HepG2 (cell line): ENCODE results near the gene TSHZ2. TPM values are rescaled to one million over a fixed set of nuclear protein-coding genes. Genes with fewer than 3 reads are reported as not detected.

Experiments used
- BCL6 ChIP-seq: IDR thresholded peaks from 2 replicates; pipeline ENCODE4 v1.6.1; 2016; ENCODE audit warnings: missing genetic modification reagents, missing compliant biosample characterization
- CAMTA2 ChIP-seq: sonication (generic); formaldehyde crosslinking; IDR thresholded peaks from 2 replicates; pipeline ENCODE4 v1.4.0; 2020; ENCODE audit warnings: mild to moderate bottlenecking, missing genetic modification reagents, borderline replicate concordance
- GABPB1 ChIP-seq: IDR thresholded peaks from 2 replicates; pipeline ENCODE4 v1.6.1; 2016; ENCODE audit warnings: mild to moderate bottlenecking, missing genetic modification reagents, moderate library complexity, missing compliant biosample characterization
- GATAD2A ChIP-seq: IDR thresholded peaks from 2 replicates; pipeline ENCODE4 v1.6.1; 2016
- KAT7 ChIP-seq: IDR thresholded peaks from 2 replicates; pipeline ENCODE4 v1.6.1; 2018; ENCODE audit warnings: borderline replicate concordance, missing compliant biosample characterization
- MIER3 ChIP-seq: IDR thresholded peaks from 2 replicates; pipeline ENCODE4 v1.6.1; 2016; ENCODE audit warnings: missing compliant biosample characterization, borderline replicate concordance
- NR2F1 ChIP-seq, 2 experiments: fragments of 450-650 bp in 1 of 2; formaldehyde crosslinking in 1 of 2; IDR thresholded peaks; 2 replicates each; pipeline versions ENCODE4 v1.5.0 to v1.6.1; 2016 to 2020; ENCODE audit warnings: mild to moderate bottlenecking in 1 of 2, missing compliant biosample characterization in 1 of 2, missing genetic modification reagents in 1 of 2, moderate library complexity in 1 of 2
- PITX1 ChIP-seq: sonication (generic); formaldehyde crosslinking; IDR thresholded peaks from 2 replicates; pipeline ENCODE4 v1.5.1; 2020; ENCODE audit warnings: mild to moderate bottlenecking, missing genetic modification reagents
- SMAD9 ChIP-seq: sonication (generic); formaldehyde crosslinking; IDR thresholded peaks from 2 replicates; pipeline ENCODE4 v1.5.1; 2020; ENCODE audit warnings: mild to moderate bottlenecking, missing genetic modification reagents
- ZBTB10 ChIP-seq: sonication (generic); formaldehyde crosslinking; IDR thresholded peaks from 2 replicates; pipeline ENCODE4 v1.4.0; 2020; ENCODE audit warnings: missing genetic modification reagents, borderline replicate concordance
- ZBTB49 ChIP-seq: sonication (generic); formaldehyde crosslinking; IDR thresholded peaks from 2 replicates; pipeline ENCODE4 v1.4.0; 2020; ENCODE audit warnings: missing genetic modification reagents, borderline replicate concordance
- ZNF333 ChIP-seq: sonication (generic); formaldehyde crosslinking; IDR thresholded peaks from 2 replicates; pipeline ENCODE4 v1.4.0; 2020; ENCODE audit warnings: mild to moderate bottlenecking, missing genetic modification reagents, borderline replicate concordance
- ZNF512 ChIP-seq: sonication (generic); formaldehyde crosslinking; IDR thresholded peaks from 2 replicates; pipeline ENCODE4 v1.4.0; 2020; ENCODE audit warnings: mild to moderate bottlenecking, missing genetic modification reagents
- ZNF557 ChIP-seq: sonication (generic); formaldehyde crosslinking; IDR thresholded peaks from 2 replicates; pipeline ENCODE4 v1.4.0; 2020; ENCODE audit warnings: missing genetic modification reagents
- ZNF562 ChIP-seq: sonication (generic); formaldehyde crosslinking; IDR thresholded peaks from 2 replicates; pipeline ENCODE4 v1.8.0; 2022; ENCODE audit warnings: missing genetic modification reagents, borderline replicate concordance
- ZNF674 ChIP-seq: sonication (generic); formaldehyde crosslinking; IDR thresholded peaks from 2 replicates; pipeline ENCODE4 v1.5.0; 2020; ENCODE audit warnings: low read depth, mild to moderate bottlenecking, missing genetic modification reagents
- ZNF687 ChIP-seq: sonication (generic); formaldehyde crosslinking; IDR thresholded peaks from 2 replicates; pipeline ENCODE4 v1.5.1; 2020; ENCODE audit warnings: mild to moderate bottlenecking, missing genetic modification reagents, moderate library complexity
- ZSCAN20 ChIP-seq: sonication (generic); formaldehyde crosslinking; IDR thresholded peaks from 2 replicates; pipeline ENCODE4 v1.4.0; 2020; ENCODE audit warnings: missing genetic modification reagents, mild to moderate bottlenecking, borderline replicate concordance
- polyA plus RNA-seq, 8 experiments: library from polyadenylated mRNA; depleted of rRNA in 3 of 8; stranded (reverse) in 7 of 8; unstranded in 1 of 8; fragments of >200 nt; fragmentation: Illumina TruSeq in 4 of 8; extraction: Trizol in 4 of 8; gene quantifications; 2 replicates each; pipeline versions ENCODE4 v1.2.1 to v1.2.3, GENCODE V29; 2011 to 2016; ENCODE audit warnings: low read depth in 4 of 8, missing spikeins in 1 of 8, mixed read lengths in 1 of 8; ENCODE audit not compliant: insufficient read depth in 1 of 8
- total RNA-seq, 5 experiments: library from RNA; depleted of rRNA; stranded (reverse); fragments of >200 nt; fragmentation: Illumina TruSeq; extraction: Trizol; gene quantifications; 2 replicates each; pipeline ENCODE4 v1.2.3, GENCODE V29; 2016; ENCODE audit warnings: low read depth in 1 of 5

Gene TSHZ2
- total and polyA plus RNA-seq, 2 of the 13 experiments (the other 11 are each of a cell fraction or from before 2014, with no cell fraction given), result 0.01 TPM; not detected in 1

GRCh38 chr20:53216856-53217576, 244.9 kb downstream of the TSHZ2 start (continued):
- TF ChIP-seq ZNF687 (CRISPR knock-in tag), result peak; percentile 61
- no peak for TF ChIP-seq KAT7
- peak; percentile 61; the same call in 1 of the 2 replicates for TF ChIP-seq PITX1
- no peak for TF ChIP-seq ZNF333 (CRISPR knock-in tag)
- TF ChIP-seq ZNF674 (CRISPR knock-in tag), result no peak
- no peak for TF ChIP-seq ZNF562 (CRISPR knock-in tag)
- TF ChIP-seq GABPB1 (CRISPR knock-in tag), result peak; percentile 66
- 0 out of 2 replicates have a peak, but pooled peaks have one; percentile 13 for TF ChIP-seq BCL6
- no peak for TF ChIP-seq NR2F1 (CRISPR knock-in tag; IDR thresholded peaks at IDR 0.05)
- no peak for TF ChIP-seq ZBTB10 (CRISPR knock-in tag)
- no peak for TF ChIP-seq ZNF512 (CRISPR knock-in tag)
- TF ChIP-seq ZBTB49 (CRISPR knock-in tag), result no peak
- TF ChIP-seq CAMTA2 (CRISPR knock-in tag), result no peak
- TF ChIP-seq MIER3 (CRISPR knock-in tag), result no peak
- no peak for TF ChIP-seq ZNF557 (CRISPR knock-in tag)
- TF ChIP-seq SMAD9, result no peak
- no peak for TF ChIP-seq ZSCAN20 (CRISPR knock-in tag)
- TF ChIP-seq GATAD2A (CRISPR knock-in tag), result 0 out of 2 replicates have a peak, but pooled peaks have one; percentile 19
